Right atrium auricular region (tissue), 2 donors: ENCODE data around the gene LMOD1. TPM values are rescaled to one million over a fixed set of nuclear protein-coding genes. Genes with fewer than 3 reads are reported as not detected.

Experiments
- DNase-seq: peaks from one replicate; pipeline ENCODE4 v3.0.0-alpha.2; 2019; ENCODE audit warnings: low spot score
- H3K27ac ChIP-seq, 2 donors: fragments of 200-600 bp; sonication (generic); 1 replicate in 1 of 2; 2 replicates in 1 of 2; pipeline ENCODE4 v1.5.1; 2016 to 2019
- H3K27me3 ChIP-seq, 2 donors: fragments of 200-600 bp; sonication (generic); one replicate each; pipeline versions ENCODE4 v1.5.1 to v1.6.0; 2017 to 2019
- H3K36me3 ChIP-seq: fragments of 200-600 bp; sonication (generic); one replicate; pipeline ENCODE4 v1.5.1; 2016
- H3K4me1 ChIP-seq, 2 donors: fragments of 200-600 bp; sonication (generic); one replicate each; pipeline versions ENCODE4 v1.5.1 to v1.6.0; 2017 to 2019
- H3K4me3 ChIP-seq, 2 donors: fragments of 200-600 bp; sonication (generic); 1 replicate in 1 of 2; 2 replicates in 1 of 2; pipeline ENCODE4 v1.5.1; 2017 to 2019; ENCODE audit warnings: mild to moderate bottlenecking in 1 of 2, moderate library complexity in 1 of 2
- H3K9me3 ChIP-seq, 2 donors: fragments of 200-600 bp; sonication (generic); one replicate each; pipeline ENCODE4 v1.5.1; 2019
- CTCF ChIP-seq, 2 donors: fragments of 200-600 bp; sonication (generic); IDR thresholded peaks; one replicate each; pipeline ENCODE4 v1.5.1; 2019; ENCODE audit warnings: antibody characterized with exemption in 2 of 2
- total RNA-seq, 2 donors: library from RNA; depleted of rRNA; stranded (reverse); fragments of >200 nt; gene quantifications; one replicate each; pipeline ENCODE4 v1.1.0, GENCODE V29; 2016

Gene LMOD1
- total RNA-seq, 2 donors from 2014 or later, result 31.4 to 42.2 TPM

GRCh38 chr1:201893431-201893830 is 52.9 kb downstream of the LMOD1 start:
- peaks cover 0 to 43% of the 10 kb centered on the region in 2 donors for H3K4me1 ChIP-seq

GRCh38 chr1:201892211-201892610 is 54.1 kb downstream of the LMOD1 start:
- Histone ChIP-seq H3K27me3 (no peaks in the 10 kb centered on the region), H3K4me1 (peaks cover 0 to 52% of the 10 kb centered on the region in 2 donors), H3K4me3 (no peak overlapping the region), H3K9me3 (no peaks in the 10 kb centered on the region), H3K36me3 (no peaks in the 10 kb centered on the region), H3K27ac (no peak overlapping the region)
- TF ChIP-seq CTCF (IDR thresholded peaks at IDR 0.05), result no peak
- DNase-seq, result no peak

More at GRCh38 chr1:201893431-201893830, 52.9 kb downstream of the LMOD1 start:
- Histone ChIP-seq H3K36me3 (peaks cover under 1% of the 10 kb centered on the region), H3K27ac (no peak overlapping the region), H3K9me3 (no peaks in the 10 kb centered on the region), H3K4me3 (no peak overlapping the region), H3K27me3 (no peaks in the 10 kb centered on the region)
- DNase-seq, result no peak
- no peak for TF ChIP-seq CTCF (IDR thresholded peaks at IDR 0.05)

GRCh38 chr1:201891451-201892045 is 54.8 kb downstream of the LMOD1 start:
- DNase-seq, result no peak

GRCh38 chr1:201890806-201891450 is 55.4 kb downstream of the LMOD1 start:
- no peak for TF ChIP-seq CTCF (IDR thresholded peaks at IDR 0.05)
- no peaks in the 10 kb centered on the region for H3K36me3 ChIP-seq
- H3K27me3 ChIP-seq, result no peaks in the 10 kb centered on the region
- no peaks in the 10 kb centered on the region for H3K9me3 ChIP-seq
- no peak overlapping the region for H3K27ac ChIP-seq
- DNase-seq, result no peak
- no peak overlapping the region for H3K4me3 ChIP-seq
- peaks cover 0 to 51% of the 10 kb centered on the region in 2 donors for H3K4me1 ChIP-seq

More at GRCh38 chr1:201891451-201892045, 54.8 kb downstream of the LMOD1 start:
- H3K9me3 ChIP-seq, result no peaks in the 10 kb centered on the region
- H3K27ac ChIP-seq, result no peak overlapping the region
- H3K4me3 ChIP-seq, result no peak overlapping the region
- peaks cover 0 to 52% of the 10 kb centered on the region in 2 donors for H3K4me1 ChIP-seq
- H3K27me3 ChIP-seq, result no peaks in the 10 kb centered on the region
- H3K36me3 ChIP-seq, result no peaks in the 10 kb centered on the region
- no peak for TF ChIP-seq CTCF (IDR thresholded peaks at IDR 0.05)

GRCh38 chr1:201890223-201890622 is 56.1 kb downstream of the LMOD1 start:
- H3K4me1 ChIP-seq, result peaks cover 0 to 58% of the 10 kb centered on the region in 2 donors
- TF ChIP-seq CTCF (IDR thresholded peaks at IDR 0.05), result no peak
- H3K27me3 ChIP-seq, result no peaks in the 10 kb centered on the region
- H3K9me3 ChIP-seq, result no peaks in the 10 kb centered on the region
- no peak overlapping the region for H3K27ac ChIP-seq
- H3K36me3 ChIP-seq, result no peaks in the 10 kb centered on the region
- H3K4me3 ChIP-seq, result no peak overlapping the region
- no peak for DNase-seq
